ENCODE measurements around the gene ZNF654. TPM values are rescaled to one million over a fixed set of nuclear protein-coding genes. Genes with fewer than 3 reads are reported as not detected.
"Not testable (repeated sequence)": the region's sequence is repeated elsewhere in the genome, so short reads cannot be mapped to it uniquely, and the experiment has no call there.

Gene ZNF654
- 10 to 100 TPM; 14.9 to 22.3 (median 16.9) TPM for total RNA-seq
- 1 to 10 TPM; 2.8 to 3.8 (median 3.3) TPM for polyA plus RNA-seq
- long read RNA-seq, donor 1 = 0 reads
- long read RNA-seq, donor 2, partial matches to known transcripts = 0 of 1 reads
- long read RNA-seq, donor 2, other reads (novel, unspliced or antisense) = 0 of 1 reads

GRCh38 chr3:88058581-88059379 is at the start of gene ZNF654, which contains the start of gene CGGBP1:
Gene ZNF654 (plus strand): TSS chr3:88059255. CDS start chr3:88059320, 65 bp downstream.
Gene CGGBP1 (minus strand): TSS chr3:88059005. CDS start chr3:88055976, 3,029 bp downstream.
- peaks cover 30 to 84% (median 64%) of the 10 kb centered on the region in 6 donors for H3K4me1 ChIP-seq
- WGBS, 5 donors = 0 to 1% (median 0%) methylated on average over 59 to 76 of the region's 76 CpGs
- TF ChIP-seq CTCF (IDR thresholded peaks at IDR 0.05 in 8 of 11, conservative IDR thresholded peaks at IDR 0.05 in 3 of 11) = peak in 3 of 11 experiments; percentile 2 to 26 (median 19)
- peak; percentile 53 to 72 (median 70) for TF ChIP-seq POLR2A (IDR thresholded peaks at IDR 0.05)
- TF ChIP-seq POLR2AphosphoS5 (IDR thresholded peaks at IDR 0.05) = peak; percentile 95 to 96 (median 95)
- intact Hi-C loops (cut with DNase I; ENCODE audit: low total_unique reads) = no loop called here
- no peaks in the 10 kb centered on the region for H3K27me3 ChIP-seq (replicated peaks in 1 of 7)
- DNase-seq = peak; percentile 99
- H3K9me3 ChIP-seq = no peaks in the 10 kb centered on the region
- H3K36me3 ChIP-seq = peaks cover 0 to 36% (median 18%) of the 10 kb centered on the region in 6 donors
- H3K4me3 ChIP-seq = peak within 1 kb of the TSS; percentile 79 to 97 (median 90)
- H3K27ac ChIP-seq = peak within 1 kb of the TSS; percentile 93 to 99 (median 98)

- Histone ChIP-seq H3K9me3 (peaks cover 0 to 2% (median 0%) of the 10 kb centered on the region in 8 donors), H3K4me1 (no peaks in the 10 kb centered on the region), H3K27me3 (replicated peaks in 1 of 7) (no peaks in the 10 kb centered on the region), H3K27ac (no peak overlapping the region), H3K36me3 (no peaks in the 10 kb centered on the region), H3K4me3 (no peak overlapping the region)
- 78 to 88% (median 82%) methylated on average over 5 of the region's 5 CpGs for WGBS, 5 donors
- no peak for DNase-seq
- intact Hi-C loops (cut with DNase I; ENCODE audit: low total_unique reads) = no loop called here
- TF ChIP-seq POLR2AphosphoS5 (IDR thresholded peaks at IDR 0.05) (no peak), CTCF (IDR thresholded peaks at IDR 0.05 in 8 of 11, conservative IDR thresholded peaks at IDR 0.05 in 3 of 11) (no peak), POLR2A (IDR thresholded peaks at IDR 0.05) (no peak)
These were observed 48.2 kb upstream of the ZNF654 start for GRCh38 chr3:88010810-88011209.

- no peaks in the 10 kb centered on the region for H3K27me3 ChIP-seq (replicated peaks in 1 of 7)
These were observed 45.5 kb upstream of the ZNF654 start for GRCh38 chr3:88013592-88013991.

GRCh38 chr3:88015656-88016055 is 43.4 kb upstream of the ZNF654 start:
- H3K27me3 ChIP-seq (replicated peaks in 1 of 7); H3K27ac ChIP-seq; H3K9me3 ChIP-seq; H3K36me3 ChIP-seq; intact Hi-C loops (cut with DNase I; ENCODE audit: low total_unique reads); H3K4me3 ChIP-seq; DNase-seq: not testable (repeated sequence)
- 94 to 99% (median 97%) methylated on average over 16 to 35 of the region's 35 CpGs for WGBS, 5 donors
- peaks cover 0 to 11% (median 0%) of the 10 kb centered on the region in 6 donors for H3K4me1 ChIP-seq

More at GRCh38 chr3:88013592-88013991, 45.5 kb upstream of the ZNF654 start:
- no peak for DNase-seq
- Histone ChIP-seq H3K9me3 (peaks cover 0 to 3% (median 0%) of the 10 kb centered on the region in 8 donors), H3K36me3 (no peaks in the 10 kb centered on the region), H3K4me3 (no peak overlapping the region), H3K4me1 (peaks cover 0 to 2% (median 0%) of the 10 kb centered on the region in 6 donors), H3K27ac (no peak overlapping the region)
- no peak for TF ChIP-seq CTCF (IDR thresholded peaks at IDR 0.05 in 8 of 11, conservative IDR thresholded peaks at IDR 0.05 in 3 of 11)
- TF ChIP-seq POLR2A (IDR thresholded peaks at IDR 0.05) = no peak
- TF ChIP-seq POLR2AphosphoS5 (IDR thresholded peaks at IDR 0.05) = no peak
- intact Hi-C loops (cut with DNase I; ENCODE audit: low total_unique reads) = no loop called here
- 42 to 88% (median 47%) methylated on average over 2 of the region's 2 CpGs for WGBS, 5 donors

Measured in spleen (tissue), 13 donors.